GM19463 (cell line): Measurements from ENCODE around the gene PDE1C.
"Not testable (repeated sequence)": the region's sequence is repeated elsewhere in the genome, so short reads cannot be mapped to it uniquely, and the experiment has no call there.

Experiments
- ATAC-seq: cut with Tn5 transposase; IDR thresholded peaks from one replicate; pipeline ENCODE4 v1.9.1; 2021; ENCODE audit warnings: mild to moderate bottlenecking, moderate library complexity; ENCODE audit not compliant: unreplicated experiment

The PDE1C gene

DNA sequence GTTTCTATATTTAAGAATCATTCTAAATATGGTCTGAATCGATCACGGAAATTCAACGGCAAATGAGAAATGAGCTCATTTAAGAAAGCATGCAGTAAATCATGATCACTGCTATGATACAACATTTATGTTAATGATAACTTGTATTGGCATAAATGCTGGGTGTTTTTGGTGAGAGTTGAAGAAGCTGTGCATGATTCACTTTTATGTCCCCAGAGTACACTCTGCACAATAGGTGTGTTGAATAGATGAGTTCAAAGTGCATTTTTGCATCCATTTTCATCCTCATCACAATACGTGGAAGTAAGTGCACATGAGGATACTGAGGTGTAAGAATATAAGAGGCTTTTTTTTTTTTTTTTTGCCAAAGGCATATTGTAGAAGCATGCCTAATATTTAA, 213.9 kb downstream of the PDE1C start:
- no peak for ATAC-seq

DNA sequence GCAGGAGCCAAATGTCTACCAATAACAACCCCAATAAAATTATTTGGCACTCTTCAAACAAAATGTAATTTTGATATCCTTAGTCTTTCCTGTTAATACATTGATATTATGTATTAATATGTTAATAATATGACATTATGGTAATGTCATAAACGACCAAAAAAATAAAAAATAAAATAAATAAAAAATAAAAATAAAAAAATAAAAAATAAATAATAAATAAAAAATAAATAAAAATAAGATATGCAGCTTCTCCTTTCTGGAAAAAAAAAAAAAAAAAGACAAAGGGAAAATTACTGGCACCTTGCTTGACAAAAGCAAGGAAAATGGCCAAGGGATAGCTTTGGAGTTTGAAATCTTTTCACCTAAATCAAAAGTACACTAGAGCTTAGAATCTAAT, 214.7 kb downstream of the PDE1C start:
- ATAC-seq = no peak

GRCh38 chr7:31853380-31853779, 216.8 kb downstream of the PDE1C start:
- no peak for ATAC-seq

- ATAC-seq = no peak
These were observed 217.7 kb downstream of the PDE1C start for GRCh38 chr7:31852462-31852861.

DNA sequence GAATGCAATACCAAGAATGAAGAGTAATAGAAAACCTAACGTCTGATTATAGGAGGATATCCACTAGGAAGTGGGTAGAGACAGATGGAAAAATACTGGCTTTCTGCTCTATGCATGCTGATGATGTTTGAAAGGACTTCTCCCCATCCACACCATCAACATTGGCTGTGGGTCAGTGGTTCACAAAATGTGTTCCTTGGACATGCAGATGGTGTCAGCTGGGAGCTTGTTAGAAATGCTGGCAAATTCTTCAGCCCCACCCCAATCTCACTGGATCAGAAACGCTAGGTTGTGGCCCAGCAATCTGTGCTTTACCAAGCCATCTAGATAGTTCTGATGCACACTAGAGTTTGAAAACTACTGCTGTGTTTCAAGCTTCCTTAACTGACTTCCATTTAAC, 219.1 kb downstream of the PDE1C start:
- ATAC-seq = no peak

DNA sequence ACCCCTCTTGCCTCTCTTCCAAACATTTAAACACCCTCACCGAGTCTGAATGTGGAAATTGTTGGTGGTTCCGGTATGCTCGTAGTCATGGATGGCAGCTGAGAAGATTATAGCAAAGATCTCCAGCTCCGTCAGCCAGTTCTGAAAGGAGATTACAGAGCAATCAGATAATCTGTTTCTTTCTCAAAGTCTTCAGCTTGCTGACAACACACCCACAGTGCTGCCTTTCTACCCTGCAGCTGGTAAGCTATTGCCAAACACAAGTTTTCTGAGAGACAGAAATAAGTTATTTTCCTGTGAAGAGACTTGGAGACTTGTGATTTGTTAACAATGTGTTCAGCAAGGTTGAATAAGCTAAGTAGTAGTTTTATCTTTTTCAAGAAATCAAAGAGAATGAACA, 219.6 kb downstream of the PDE1C start:
- no peak for ATAC-seq

DNA sequence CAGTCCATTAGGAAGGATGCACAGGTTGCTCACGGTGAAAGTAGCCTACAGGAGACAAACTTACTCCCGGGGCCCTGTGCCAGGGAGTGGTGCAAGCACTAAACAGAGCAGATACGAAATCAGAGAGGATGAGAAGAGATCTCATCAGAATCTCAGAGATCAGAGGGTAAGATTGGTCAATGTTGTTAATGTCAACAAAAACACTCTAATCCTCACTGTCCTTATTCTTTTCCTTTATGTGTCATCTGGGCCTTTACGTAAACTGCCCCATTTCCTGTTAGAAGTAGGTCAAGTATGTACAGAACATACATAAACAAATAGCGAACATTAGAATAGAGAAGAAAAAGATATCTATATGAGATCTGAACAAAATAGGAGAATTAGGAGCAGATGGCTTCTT, 220.1 kb downstream of the PDE1C start:
- ATAC-seq = no peak

DNA sequence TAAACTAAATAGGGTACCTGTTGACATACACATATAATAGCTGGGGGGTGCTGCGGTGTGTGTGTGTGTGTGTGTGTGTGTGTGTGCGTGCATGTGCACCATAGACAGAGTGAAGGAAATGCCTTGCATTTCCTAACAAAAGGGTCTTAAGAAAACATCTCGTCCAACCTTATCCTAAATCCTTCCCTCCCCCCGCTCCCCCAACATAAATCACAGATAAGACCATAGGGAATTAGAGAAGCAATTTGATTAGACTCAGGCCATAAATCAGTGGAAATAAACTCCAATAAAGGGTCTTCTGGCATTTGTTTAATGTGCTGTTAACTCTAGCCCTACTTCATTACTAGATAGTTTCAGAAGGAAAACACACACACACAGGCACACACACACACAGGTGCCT, 234.7 kb downstream of the PDE1C start:
- no peak for ATAC-seq

- not testable (repeated sequence) for ATAC-seq
These were observed 236.6 kb downstream of the PDE1C start for GRCh38 chr7:31833625-31834024.

GRCh38 chr7:31828520-31828919, 241.7 kb downstream of the PDE1C start:
- ATAC-seq = no peak

- no peak for ATAC-seq
These were observed 244.6 kb downstream of the PDE1C start for GRCh38 chr7:31825576-31825975.

GRCh38 chr7:31819031-31819430, 251.2 kb downstream of the PDE1C start:
- ATAC-seq = no peak

- ATAC-seq = no peak
These were observed 253.4 kb downstream of the PDE1C start for GRCh38 chr7:31816810-31817209.

GRCh38 chr7:31815796-31816195, 254.4 kb downstream of the PDE1C start:
- ATAC-seq = no peak

DNA sequence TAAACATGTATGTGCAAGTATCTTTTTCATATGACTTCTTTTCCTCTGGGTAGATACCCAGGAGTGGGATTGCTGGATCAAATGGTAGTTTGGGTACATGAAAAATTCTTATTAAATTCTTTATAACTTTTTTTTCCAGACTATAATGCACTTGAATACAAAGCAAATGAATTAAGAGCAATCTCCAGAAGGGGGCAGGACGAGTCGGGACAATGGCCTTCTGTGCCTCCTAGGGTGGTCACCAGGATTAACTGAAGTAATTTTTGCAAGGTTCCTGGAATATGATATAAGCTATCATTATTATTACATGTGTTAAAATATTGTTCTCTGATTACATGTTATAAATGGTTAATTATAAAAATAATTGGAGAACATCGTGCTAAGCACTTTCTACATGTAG, 256.0 kb downstream of the PDE1C start:
- ATAC-seq = no peak

DNA sequence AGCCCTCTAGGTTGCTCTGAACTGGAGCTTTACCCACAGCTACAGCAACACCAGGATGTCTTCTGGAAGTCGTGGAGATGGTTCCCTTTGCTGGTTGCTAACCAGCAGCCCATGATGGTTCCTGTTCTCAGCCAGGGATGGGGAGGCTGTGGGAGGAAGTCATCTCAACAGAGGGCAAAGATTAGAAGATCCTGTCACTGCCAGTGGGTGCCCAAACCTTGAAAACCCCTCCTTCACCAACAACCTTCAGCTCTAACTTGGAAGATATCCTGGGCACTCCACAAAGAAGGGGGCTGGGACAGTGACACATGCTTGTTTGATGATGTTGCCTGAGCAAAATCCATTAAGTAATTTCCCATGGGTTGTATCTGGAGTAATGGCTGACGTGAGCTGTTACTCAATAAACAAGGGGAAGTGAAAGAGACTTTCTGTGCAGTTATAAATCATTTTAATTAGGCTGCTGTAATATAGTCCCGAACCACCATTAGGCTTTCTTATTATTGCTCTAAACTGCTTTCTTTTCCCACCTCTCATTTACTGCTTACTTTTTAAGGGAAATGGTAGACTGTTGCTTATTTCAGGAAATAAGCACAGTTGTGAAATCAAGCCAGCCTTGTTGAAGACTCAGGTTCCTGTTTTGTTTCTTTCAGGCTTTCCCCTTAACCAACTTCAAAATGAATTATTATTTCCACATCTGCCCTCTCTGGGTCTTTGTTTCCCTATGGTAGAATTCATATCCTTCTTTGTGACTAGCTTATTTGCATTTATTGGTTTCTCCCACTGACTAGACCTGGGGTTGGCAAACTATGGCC, 258.4 kb downstream of the PDE1C start:
- ATAC-seq = peak; percentile 76

GRCh38 chr7:31805209-31805818, 264.9 kb downstream of the PDE1C start:
- peak; percentile 94 for ATAC-seq

GRCh38 chr7:31796375-31796774, 273.8 kb downstream of the PDE1C start:
- no peak for ATAC-seq

GRCh38 chr7:31794851-31795344, 275.3 kb downstream of the PDE1C start:
- no peak for ATAC-seq

- no peak for ATAC-seq
These were observed 278.3 kb downstream of the PDE1C start for GRCh38 chr7:31791881-31792280.

- no peak for ATAC-seq
These were observed 281.1 kb downstream of the PDE1C start for GRCh38 chr7:31788883-31789680.

GRCh38 chr7:31788445-31788844, 281.8 kb downstream of the PDE1C start:
- ATAC-seq = peak; percentile 86
